ENCODE data around the gene METAP1.
"Not testable (repeated sequence)": the region's sequence is repeated elsewhere in the genome, so short reads cannot be mapped to it uniquely, and the experiment has no call there.

The METAP1 gene

DNA sequence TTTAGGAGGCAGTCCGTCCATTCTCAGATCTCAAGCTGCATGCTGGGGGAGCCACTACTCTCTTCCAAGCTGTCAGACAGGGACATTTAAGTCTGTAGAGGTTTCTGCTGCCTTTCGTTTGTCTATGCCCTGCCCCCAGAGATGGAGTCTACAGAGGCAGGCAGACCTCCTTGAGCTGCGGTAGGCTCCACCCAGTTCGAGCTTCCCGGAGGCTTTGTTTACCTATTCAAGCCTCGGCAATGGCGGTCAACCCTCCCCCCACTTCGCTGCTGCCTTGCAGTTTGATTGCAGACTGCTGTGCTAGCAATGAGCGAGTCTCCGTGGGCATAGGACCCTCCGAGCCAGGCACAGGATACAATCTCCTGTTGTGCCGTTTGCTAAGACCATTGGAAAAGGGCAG is 103.8 kb downstream of the METAP1 start:
- H3K27me3 ChIP-seq (ENCODE audit: control insufficient read depth, insufficient read depth, low read length): no peaks in the 10 kb centered on the region
- peaks cover 12% of the 10 kb centered on the region for H3K9me3 ChIP-seq (ENCODE audit: control insufficient read depth, insufficient read depth, low read depth, low read length)
- H3K36me3 ChIP-seq (ENCODE audit: control insufficient read depth, insufficient read depth, low read length): no peaks in the 10 kb centered on the region
- H3K27ac ChIP-seq (ENCODE audit: low read depth, low read length): no peak overlapping the region
- no peaks in the 10 kb centered on the region for H3K4me1 ChIP-seq (ENCODE audit: control insufficient read depth, insufficient read depth, low read length)
- no peak overlapping the region for H3K4me3 ChIP-seq (ENCODE audit: low read depth, low read length)
- no peak overlapping the region for H3K9ac ChIP-seq (ENCODE audit: low read length)

DNA sequence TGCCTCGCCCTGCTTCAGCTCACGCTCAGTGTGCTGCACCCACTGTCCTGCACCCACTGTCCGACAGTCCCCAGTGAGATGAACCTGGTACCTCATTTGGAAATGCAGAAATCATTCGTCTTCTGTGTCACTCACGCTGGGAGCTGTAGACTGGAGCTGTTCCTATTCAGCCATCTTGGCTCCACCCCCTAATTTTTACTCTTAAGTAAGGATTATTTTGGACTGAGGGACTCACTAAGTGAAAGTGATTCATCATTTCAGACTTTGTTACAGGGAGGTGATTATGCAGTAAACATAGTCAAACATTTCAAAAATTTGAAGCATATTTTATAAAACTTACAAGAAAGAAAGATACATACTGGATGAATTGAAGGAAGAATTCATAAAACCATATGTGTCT is 104.3 kb downstream of the METAP1 start:
- H3K27ac ChIP-seq (ENCODE audit: low read depth, low read length); H3K9ac ChIP-seq (ENCODE audit: low read length); H3K36me3 ChIP-seq (ENCODE audit: control insufficient read depth, insufficient read depth, low read length); H3K4me1 ChIP-seq (ENCODE audit: control insufficient read depth, insufficient read depth, low read length); H3K4me3 ChIP-seq (ENCODE audit: low read depth, low read length); H3K27me3 ChIP-seq (ENCODE audit: control insufficient read depth, insufficient read depth, low read length): not testable (repeated sequence)
- H3K9me3 ChIP-seq (ENCODE audit: control insufficient read depth, insufficient read depth, low read depth, low read length): peaks cover 12% of the 10 kb centered on the region

DNA sequence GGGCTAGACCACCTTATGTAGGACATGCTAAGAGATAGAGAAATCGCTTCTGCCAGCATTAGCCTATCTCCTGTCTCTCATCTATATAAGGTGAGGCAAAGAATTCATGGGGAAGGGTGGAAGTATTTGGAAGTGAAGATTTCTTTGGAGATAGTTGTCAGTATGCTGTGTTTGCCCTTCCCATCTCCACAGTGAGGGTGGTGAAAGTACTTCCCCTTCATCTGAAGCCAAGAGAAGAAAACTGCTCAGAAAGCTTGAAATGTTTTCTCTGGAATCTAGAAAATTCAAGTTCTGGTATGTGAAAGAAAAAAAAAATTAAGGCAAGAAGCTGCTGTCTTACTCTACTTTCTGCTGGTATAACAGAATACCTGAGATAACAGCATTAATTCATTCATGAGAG is 105.4 kb downstream of the METAP1 start:
- Histone ChIP-seq H3K4me1 (ENCODE audit: control insufficient read depth, insufficient read depth, low read length) (no peaks in the 10 kb centered on the region), H3K4me3 (ENCODE audit: low read depth, low read length) (no peak overlapping the region), H3K27ac (ENCODE audit: low read depth, low read length) (no peak overlapping the region), H3K27me3 (ENCODE audit: control insufficient read depth, insufficient read depth, low read length) (no peaks in the 10 kb centered on the region), H3K9me3 (ENCODE audit: control insufficient read depth, insufficient read depth, low read depth, low read length) (peaks cover 12% of the 10 kb centered on the region), H3K36me3 (ENCODE audit: control insufficient read depth, insufficient read depth, low read length) (no peaks in the 10 kb centered on the region), H3K9ac (ENCODE audit: low read length) (no peak overlapping the region)

DNA sequence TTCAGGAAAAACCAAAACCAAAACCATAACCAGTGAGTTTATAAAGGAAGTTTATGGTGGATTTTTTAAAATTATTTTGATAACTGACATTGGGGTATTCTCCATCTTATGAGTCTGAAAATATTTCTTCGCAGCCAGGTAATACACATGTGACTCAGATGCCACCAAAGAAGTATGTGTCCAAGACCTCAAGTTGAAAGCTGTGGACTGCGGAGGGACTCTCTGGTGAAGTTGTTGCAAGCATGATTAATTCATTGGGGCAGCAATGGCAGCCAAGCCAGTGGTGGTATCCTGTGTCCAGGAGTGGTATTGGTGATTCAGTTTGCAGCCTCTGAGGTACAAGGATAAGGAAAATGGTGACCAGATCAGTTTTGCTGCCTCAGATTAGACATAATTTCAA is 107.1 kb downstream of the METAP1 start:
- H3K4me3 ChIP-seq (ENCODE audit: low read depth, low read length): no peak overlapping the region
- H3K36me3 ChIP-seq (ENCODE audit: control insufficient read depth, insufficient read depth, low read length): no peaks in the 10 kb centered on the region
- H3K9ac ChIP-seq (ENCODE audit: low read length): no peak overlapping the region
- H3K27ac ChIP-seq (ENCODE audit: low read depth, low read length): no peak overlapping the region
- H3K9me3 ChIP-seq (ENCODE audit: control insufficient read depth, insufficient read depth, low read depth, low read length): peaks cover 12% of the 10 kb centered on the region
- no peaks in the 10 kb centered on the region for H3K4me1 ChIP-seq (ENCODE audit: control insufficient read depth, insufficient read depth, low read length)
- no peaks in the 10 kb centered on the region for H3K27me3 ChIP-seq (ENCODE audit: control insufficient read depth, insufficient read depth, low read length)

DNA sequence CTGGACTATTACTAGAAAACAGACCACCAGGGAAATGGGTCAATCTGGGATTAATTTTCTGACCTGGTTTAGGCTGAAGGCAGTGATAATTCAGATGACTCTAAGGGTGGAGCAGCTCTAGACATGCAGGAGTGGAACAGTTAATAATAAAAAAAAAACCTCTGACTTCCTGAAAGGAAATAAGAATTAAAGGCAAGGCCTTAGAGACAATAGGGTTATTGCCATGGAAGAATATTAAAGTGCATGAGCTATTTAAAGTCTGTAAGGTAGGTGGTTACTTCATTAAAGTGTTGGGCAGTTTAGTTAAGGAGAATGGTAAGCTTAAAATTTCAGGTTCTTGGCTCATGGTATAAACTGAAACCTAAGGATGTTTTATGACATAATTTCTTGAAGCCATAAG is 107.6 kb downstream of the METAP1 start:
- Histone ChIP-seq H3K27ac (ENCODE audit: low read depth, low read length) (no peak overlapping the region), H3K4me3 (ENCODE audit: low read depth, low read length) (no peak overlapping the region), H3K27me3 (ENCODE audit: control insufficient read depth, insufficient read depth, low read length) (no peaks in the 10 kb centered on the region), H3K9me3 (ENCODE audit: control insufficient read depth, insufficient read depth, low read depth, low read length) (peaks cover 12% of the 10 kb centered on the region), H3K4me1 (ENCODE audit: control insufficient read depth, insufficient read depth, low read length) (no peaks in the 10 kb centered on the region), H3K36me3 (ENCODE audit: control insufficient read depth, insufficient read depth, low read length) (no peaks in the 10 kb centered on the region), H3K9ac (ENCODE audit: low read length) (no peak overlapping the region)

DNA sequence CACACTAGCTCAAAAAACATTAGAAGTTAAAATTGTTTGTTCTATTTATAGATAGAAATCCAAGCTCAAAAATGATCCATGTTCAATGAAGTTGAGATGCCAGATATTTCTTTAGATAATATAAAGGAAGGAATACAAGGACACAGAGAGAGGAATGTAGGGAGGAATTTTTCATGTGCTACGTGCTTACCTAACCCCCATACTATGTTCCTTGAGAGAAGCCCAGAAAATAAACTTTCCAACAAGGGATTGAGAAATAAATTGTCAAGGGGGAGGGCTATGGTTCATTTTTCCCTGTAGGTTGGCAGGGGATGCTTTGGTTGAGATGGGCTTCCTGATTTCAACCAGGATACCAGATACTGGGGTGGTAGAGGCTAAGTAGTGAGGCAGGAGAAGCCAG is 108.6 kb downstream of the METAP1 start:
- Histone ChIP-seq H3K4me3 (ENCODE audit: low read depth, low read length) (no peak overlapping the region), H3K9ac (ENCODE audit: low read length) (no peak overlapping the region), H3K27me3 (ENCODE audit: control insufficient read depth, insufficient read depth, low read length) (no peaks in the 10 kb centered on the region), H3K9me3 (ENCODE audit: control insufficient read depth, insufficient read depth, low read depth, low read length) (peaks cover 11% of the 10 kb centered on the region), H3K27ac (ENCODE audit: low read depth, low read length) (no peak overlapping the region), H3K4me1 (ENCODE audit: control insufficient read depth, insufficient read depth, low read length) (no peaks in the 10 kb centered on the region), H3K36me3 (ENCODE audit: control insufficient read depth, insufficient read depth, low read length) (no peaks in the 10 kb centered on the region)

DNA sequence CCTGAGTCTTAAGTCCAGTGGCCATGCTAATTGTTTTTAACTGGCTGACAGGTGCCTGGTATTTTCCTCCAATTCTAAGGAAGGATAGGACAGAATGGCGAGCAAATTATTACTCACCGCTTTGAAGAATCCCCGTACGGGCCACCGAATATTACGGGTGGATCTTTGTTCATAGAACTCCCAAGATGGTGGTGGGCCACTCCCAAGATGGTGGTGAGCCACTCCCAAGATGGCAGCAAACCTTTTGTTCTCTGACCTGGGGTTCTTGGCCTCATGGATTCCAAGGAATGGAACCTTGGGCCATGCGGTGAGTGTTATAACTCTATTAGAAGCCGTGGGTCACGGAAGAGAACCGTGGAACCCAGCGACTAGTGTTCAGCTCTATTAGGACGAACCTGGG is 113.8 kb downstream of the METAP1 start:
- H3K9ac ChIP-seq (ENCODE audit: low read length); H3K9me3 ChIP-seq (ENCODE audit: control insufficient read depth, insufficient read depth, low read depth, low read length); H3K36me3 ChIP-seq (ENCODE audit: control insufficient read depth, insufficient read depth, low read length); H3K4me3 ChIP-seq (ENCODE audit: low read depth, low read length); H3K27me3 ChIP-seq (ENCODE audit: control insufficient read depth, insufficient read depth, low read length); H3K4me1 ChIP-seq (ENCODE audit: control insufficient read depth, insufficient read depth, low read length); H3K27ac ChIP-seq (ENCODE audit: low read depth, low read length): not testable (repeated sequence)
